Osteocyte (in vitro differentiated cells): ENCODE results near the gene GRHL1. TPM values are rescaled to one million over a fixed set of nuclear protein-coding genes. Genes with fewer than 3 reads are reported as not detected.
"Not testable (repeated sequence)": the region's sequence is repeated elsewhere in the genome, so short reads cannot be mapped to it uniquely, and the experiment has no call there.

Experiments
- DNase-seq: peaks from one replicate; pipeline ENCODE4 v3.0.0; 2021; ENCODE audit warnings: mixed read lengths; ENCODE audit not compliant: unreplicated experiment; ENCODE audit errors: extremely low spot score
- H3K27ac Mint-ChIP-seq: one replicate; pipeline ENCODE4 v1.8.0; 2021; ENCODE audit warnings: mild to moderate bottlenecking, mixed read lengths; ENCODE audit not compliant: unreplicated experiment
- H3K27me3 Mint-ChIP-seq: one replicate; pipeline ENCODE4 v1.8.0; 2021; ENCODE audit warnings: mixed read lengths; ENCODE audit not compliant: unreplicated experiment
- H3K36me3 Mint-ChIP-seq: one replicate; pipeline ENCODE4 v1.8.0; 2021; ENCODE audit warnings: mixed read lengths; ENCODE audit not compliant: unreplicated experiment
- H3K4me1 Mint-ChIP-seq: one replicate; pipeline ENCODE4 v1.8.0; 2021; ENCODE audit warnings: mixed read lengths; ENCODE audit not compliant: unreplicated experiment
- H3K4me3 Mint-ChIP-seq: one replicate; pipeline ENCODE4 v1.8.0; 2021; ENCODE audit warnings: mild to moderate bottlenecking, moderate library complexity, mixed read lengths; ENCODE audit not compliant: unreplicated experiment
- H3K9me3 Mint-ChIP-seq: one replicate; pipeline ENCODE4 v1.8.0; 2021; ENCODE audit warnings: mixed read lengths; ENCODE audit not compliant: unreplicated experiment
- CTCF ChIP-seq: fragments of 200-600 bp; sonication (generic); IDR thresholded peaks from 2 replicates; pipeline ENCODE4 v1.5.0; 2021; ENCODE audit warnings: antibody characterized with exemption, mild to moderate bottlenecking, moderate library complexity
- total RNA-seq: library from RNA; stranded (reverse); gene quantifications from 2 replicates; pipeline ENCODE4 v1.2.1, GENCODE V29; 2021

Gene GRHL1
- total RNA-seq, 1 donor from 2014 or later: 0.32 TPM

DNA sequence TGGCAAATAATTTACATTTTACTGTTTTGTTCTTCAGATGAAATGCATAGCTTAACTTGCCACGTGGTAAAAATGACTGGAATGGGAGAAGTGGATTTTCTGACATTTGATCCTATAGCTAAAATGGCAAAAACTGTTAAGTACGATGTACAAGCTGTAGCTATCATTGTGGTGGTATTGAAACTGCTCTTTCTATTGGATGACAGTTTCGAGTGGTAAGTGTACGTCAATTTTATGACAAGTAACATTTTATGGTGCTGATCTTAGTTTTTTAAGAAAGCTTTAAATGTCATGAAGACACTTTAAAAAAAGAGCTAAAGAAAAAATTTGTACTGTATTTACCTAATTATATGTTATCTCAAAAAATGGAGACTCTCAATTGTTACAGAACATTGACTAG is 40.8 kb upstream of the GRHL1 start:
- Mint-ChIP-seq H3K4me1 (peaks cover 4% of the 10 kb centered on the region), H3K27me3 (no peaks in the 10 kb centered on the region), H3K9me3 (no peaks in the 10 kb centered on the region), H3K4me3 (no peak overlapping the region), H3K36me3 (peaks cover 19% of the 10 kb centered on the region), H3K27ac (no peak overlapping the region)
- DNase-seq: no peak
- no peak for TF ChIP-seq CTCF

DNA sequence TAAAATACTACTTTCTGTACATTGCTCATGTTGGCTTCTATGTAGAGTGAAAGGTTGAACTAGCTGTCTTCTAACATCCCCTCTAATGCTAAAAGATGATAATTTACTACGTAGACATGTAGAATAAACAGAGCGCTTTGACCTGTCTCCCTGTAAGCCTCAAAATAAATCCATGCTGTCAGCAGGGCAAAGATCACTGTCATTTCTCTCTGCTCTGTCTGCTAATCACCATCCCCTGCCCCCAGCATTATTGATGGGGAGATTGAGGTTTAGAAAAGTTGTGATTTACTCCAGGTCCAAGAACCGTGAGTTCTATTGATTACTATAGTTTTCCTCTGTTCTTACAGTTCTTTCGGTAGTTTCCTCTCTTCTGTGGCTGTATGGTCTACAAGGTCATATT is 39.0 kb upstream of the GRHL1 start:
- H3K9me3 Mint-ChIP-seq: no peaks in the 10 kb centered on the region
- H3K4me3 Mint-ChIP-seq: no peak overlapping the region
- H3K36me3 Mint-ChIP-seq: peaks cover 19% of the 10 kb centered on the region
- no peak for TF ChIP-seq CTCF
- H3K27ac Mint-ChIP-seq: no peak overlapping the region
- no peak for DNase-seq
- no peaks in the 10 kb centered on the region for H3K27me3 Mint-ChIP-seq
- peaks cover 4% of the 10 kb centered on the region for H3K4me1 Mint-ChIP-seq

DNA sequence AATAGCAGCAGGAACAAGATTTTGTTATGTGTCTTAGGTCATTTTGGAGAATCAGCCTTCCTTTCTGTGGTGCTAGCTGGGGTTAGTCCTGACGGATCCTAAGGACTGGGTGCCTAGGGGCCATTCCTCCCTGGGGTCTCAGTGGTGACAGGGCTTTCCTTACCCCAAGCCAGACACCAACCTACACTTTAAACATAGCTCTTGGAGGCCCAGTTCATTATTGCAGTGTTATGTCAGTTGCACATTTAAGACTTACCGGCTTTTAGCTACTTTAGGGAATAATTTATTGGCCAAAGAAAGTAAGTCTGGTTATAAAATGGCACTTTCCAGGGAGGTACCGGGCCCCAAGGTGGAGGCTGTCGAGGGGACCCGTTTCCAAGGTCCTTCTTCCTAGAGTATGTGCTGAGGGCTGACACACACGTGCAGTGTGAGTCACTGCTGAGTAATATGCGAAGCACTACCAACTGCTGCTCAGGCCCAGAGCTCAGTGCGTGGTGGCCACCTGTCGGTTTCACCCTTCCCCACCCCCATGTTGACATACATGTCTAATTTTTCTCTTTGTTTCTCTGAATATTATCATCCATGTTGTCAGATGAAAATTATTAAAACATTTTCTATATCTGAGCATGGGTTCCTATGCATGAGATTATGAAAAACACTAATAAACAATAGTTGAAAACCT is 37.0 kb upstream of the GRHL1 start:
- H3K36me3 Mint-ChIP-seq: peaks cover 22% of the 10 kb centered on the region
- no peaks in the 10 kb centered on the region for H3K27me3 Mint-ChIP-seq
- peak overlapping the region; percentile 42 for H3K27ac Mint-ChIP-seq
- H3K4me1 Mint-ChIP-seq: peaks cover 4% of the 10 kb centered on the region
- no peaks in the 10 kb centered on the region for H3K9me3 Mint-ChIP-seq
- H3K4me3 Mint-ChIP-seq: no peak overlapping the region
- DNase-seq: no peak
- TF ChIP-seq CTCF: peak; percentile 23

DNA sequence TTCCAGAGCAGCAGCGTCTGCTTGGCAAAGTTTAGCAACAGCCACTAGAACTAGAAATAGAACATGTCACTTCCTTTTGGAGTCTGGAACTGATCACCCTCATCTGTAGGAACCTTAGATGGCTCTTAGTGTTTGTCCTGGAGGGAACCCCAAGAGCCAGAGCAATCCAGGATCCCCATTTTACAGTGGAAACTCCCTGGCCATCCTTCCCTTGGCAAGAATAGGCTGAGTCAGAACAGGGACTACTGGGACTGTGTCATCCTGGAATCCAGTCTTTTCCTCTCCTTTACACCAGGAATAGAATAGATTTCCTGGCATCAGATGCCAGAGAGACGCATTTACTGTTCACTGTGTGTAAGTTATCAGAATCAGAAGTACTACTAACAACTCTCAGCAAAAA is 33.2 kb upstream of the GRHL1 start:
- peaks cover 18% of the 10 kb centered on the region for H3K36me3 Mint-ChIP-seq
- H3K27me3 Mint-ChIP-seq: no peaks in the 10 kb centered on the region
- no peak for TF ChIP-seq CTCF
- no peaks in the 10 kb centered on the region for H3K9me3 Mint-ChIP-seq
- no peak overlapping the region for H3K27ac Mint-ChIP-seq
- H3K4me3 Mint-ChIP-seq: no peak overlapping the region
- no peak for DNase-seq
- H3K4me1 Mint-ChIP-seq: peaks cover 4% of the 10 kb centered on the region

DNA sequence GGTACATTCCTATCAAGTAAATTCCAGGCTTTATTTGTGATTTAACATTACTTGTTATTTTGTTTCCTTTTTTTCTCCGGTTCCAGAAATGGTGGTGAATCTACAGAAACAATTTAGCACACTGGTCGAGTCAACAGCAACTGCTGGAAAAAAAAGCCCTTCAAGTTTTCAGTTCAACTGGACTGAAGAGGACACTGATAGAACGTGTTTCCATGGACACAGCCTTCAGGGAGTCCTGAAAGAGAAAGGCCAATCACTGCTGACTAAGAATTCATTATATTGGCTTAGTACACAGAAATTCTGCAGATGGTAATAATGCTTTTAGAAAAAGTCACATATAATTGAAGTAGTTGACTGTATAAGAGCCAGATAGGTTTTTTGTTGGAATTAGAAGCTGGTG is 32.0 kb upstream of the GRHL1 start:
- TF ChIP-seq CTCF: no peak
- Mint-ChIP-seq H3K36me3 (peaks cover 15% of the 10 kb centered on the region), H3K4me3 (no peak overlapping the region), H3K27ac (no peak overlapping the region), H3K9me3 (no peaks in the 10 kb centered on the region), H3K27me3 (no peaks in the 10 kb centered on the region), H3K4me1 (peaks cover 7% of the 10 kb centered on the region)
- no peak for DNase-seq

- H3K4me1 Mint-ChIP-seq, H3K9me3 Mint-ChIP-seq, H3K27me3 Mint-ChIP-seq, DNase-seq, H3K4me3 Mint-ChIP-seq, H3K27ac Mint-ChIP-seq: not testable (repeated sequence)
- peaks cover 36% of the 10 kb centered on the region for H3K36me3 Mint-ChIP-seq
These were observed 24.5 kb upstream of the GRHL1 start for GRCh38 chr2:9927020-9927419.
